ENCODE data around the gene ACACA.

The ACACA gene

GRCh38 chr17:37051833-37052232 is 354.8 kb downstream of the ACACA start:
- Histone ChIP-seq H3K4me1 (ENCODE audit: insufficient read depth, poor library complexity, severe bottlenecking) (no peaks in the 10 kb centered on the region), H3K27ac (ENCODE audit: poor library complexity, severe bottlenecking) (no peak overlapping the region), H3K27me3 (ENCODE audit: insufficient read depth, poor library complexity, severe bottlenecking) (no peaks in the 10 kb centered on the region), H3K9me3 (ENCODE audit: severe bottlenecking) (no peaks in the 10 kb centered on the region), H3K36me3 (ENCODE audit: low read depth) (peaks cover 5% of the 10 kb centered on the region; the same call in 1 of the 2 replicates), H3K4me3 (ENCODE audit: severe bottlenecking) (no peak overlapping the region)
- TF ChIP-seq CTCF (IDR thresholded peaks at IDR 0.05; ENCODE audit: poor library complexity, severe bottlenecking), result no peak
- DNase-seq (ENCODE audit: low spot score) (no peak), ATAC-seq (ENCODE audit: low read depth) (no peak)

GRCh38 chr17:37051381-37051780 is 355.3 kb downstream of the ACACA start:
- no peak for ATAC-seq (ENCODE audit: low read depth)
- peaks cover 5% of the 10 kb centered on the region; the same call in 1 of the 2 replicates for H3K36me3 ChIP-seq (ENCODE audit: low read depth)
- no peak for DNase-seq (ENCODE audit: low spot score)
- no peaks in the 10 kb centered on the region for H3K4me1 ChIP-seq (ENCODE audit: insufficient read depth, poor library complexity, severe bottlenecking)
- no peak overlapping the region for H3K27ac ChIP-seq (ENCODE audit: poor library complexity, severe bottlenecking)
- H3K4me3 ChIP-seq (ENCODE audit: severe bottlenecking), result no peak overlapping the region
- H3K9me3 ChIP-seq (ENCODE audit: severe bottlenecking), result no peaks in the 10 kb centered on the region
- TF ChIP-seq CTCF (IDR thresholded peaks at IDR 0.05; ENCODE audit: poor library complexity, severe bottlenecking), result no peak
- no peaks in the 10 kb centered on the region for H3K27me3 ChIP-seq (ENCODE audit: insufficient read depth, poor library complexity, severe bottlenecking)

DNA sequence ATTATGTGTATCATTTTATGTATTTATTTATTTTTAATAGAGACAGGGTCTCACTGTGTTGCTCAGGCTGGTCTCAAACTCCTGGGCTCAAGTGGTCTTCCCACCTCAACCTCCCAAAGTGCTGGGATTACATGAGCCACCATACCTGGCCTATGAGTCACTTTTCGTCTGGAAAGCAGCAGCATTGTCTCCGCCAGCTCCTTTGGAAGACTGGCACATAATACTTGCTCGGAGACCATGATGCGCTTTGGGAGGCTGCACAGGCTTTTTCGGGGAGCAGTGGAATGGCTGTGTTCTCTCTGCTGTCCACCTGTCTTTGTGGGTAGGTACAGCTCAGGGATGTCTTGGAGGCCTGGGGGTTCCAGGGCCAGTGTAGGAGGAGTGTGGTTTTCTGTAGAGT is 355.7 kb downstream of the ACACA start:
- H3K9me3 ChIP-seq (ENCODE audit: severe bottlenecking), result no peaks in the 10 kb centered on the region

DNA sequence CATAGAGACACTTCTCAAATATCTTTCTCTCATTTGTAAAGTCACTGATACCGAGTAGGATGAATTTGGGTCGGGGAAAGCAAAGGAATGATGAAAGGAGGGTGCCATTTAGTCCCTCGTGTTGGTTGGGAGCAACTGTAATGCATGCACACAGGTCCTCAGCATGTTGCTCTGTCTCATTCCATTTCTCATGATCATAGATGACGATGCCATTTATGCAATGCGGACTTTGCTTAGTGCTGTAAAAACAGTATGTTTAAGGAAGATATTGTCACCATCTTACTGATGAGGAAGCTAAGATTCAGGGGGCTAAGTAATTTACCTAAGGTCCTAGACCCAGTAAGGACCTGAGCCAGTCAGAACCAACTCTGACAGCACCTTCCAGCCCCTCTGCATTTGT is 357.8 kb downstream of the ACACA start:
- no peak for TF ChIP-seq CTCF (IDR thresholded peaks at IDR 0.05; ENCODE audit: poor library complexity, severe bottlenecking)
- Histone ChIP-seq H3K27me3 (ENCODE audit: insufficient read depth, poor library complexity, severe bottlenecking) (no peaks in the 10 kb centered on the region), H3K36me3 (ENCODE audit: low read depth) (peaks cover 5% of the 10 kb centered on the region; the same call in 1 of the 2 replicates), H3K27ac (ENCODE audit: poor library complexity, severe bottlenecking) (no peak overlapping the region), H3K9me3 (ENCODE audit: severe bottlenecking) (no peaks in the 10 kb centered on the region), H3K4me3 (ENCODE audit: severe bottlenecking) (no peak overlapping the region), H3K4me1 (ENCODE audit: insufficient read depth, poor library complexity, severe bottlenecking) (no peaks in the 10 kb centered on the region)
- ATAC-seq (ENCODE audit: low read depth), result no peak
- no peak for DNase-seq (ENCODE audit: low spot score)

More for the DNA sequence above, 355.7 kb downstream of the ACACA start:
- H3K27ac ChIP-seq (ENCODE audit: poor library complexity, severe bottlenecking), result no peak overlapping the region
- no peaks in the 10 kb centered on the region for H3K27me3 ChIP-seq (ENCODE audit: insufficient read depth, poor library complexity, severe bottlenecking)
- H3K4me1 ChIP-seq (ENCODE audit: insufficient read depth, poor library complexity, severe bottlenecking), result no peaks in the 10 kb centered on the region
- no peak overlapping the region for H3K4me3 ChIP-seq (ENCODE audit: severe bottlenecking)
- DNase-seq (ENCODE audit: low spot score) (no peak), ATAC-seq (ENCODE audit: low read depth) (peak; percentile 35; the same call in 1 of the 3 replicates)
- no peak for TF ChIP-seq CTCF (IDR thresholded peaks at IDR 0.05; ENCODE audit: poor library complexity, severe bottlenecking)
- 0 out of 2 replicates have a peak, but pooled peaks cover 5% of the 10 kb centered on the region for H3K36me3 ChIP-seq (ENCODE audit: low read depth)

GRCh38 chr17:37047631-37048104 is 359.0 kb downstream of the ACACA start:
- Histone ChIP-seq H3K9me3 (ENCODE audit: severe bottlenecking) (no peaks in the 10 kb centered on the region), H3K27me3 (ENCODE audit: insufficient read depth, poor library complexity, severe bottlenecking) (no peaks in the 10 kb centered on the region), H3K4me3 (ENCODE audit: severe bottlenecking) (no peak overlapping the region), H3K36me3 (ENCODE audit: low read depth) (peaks cover 5% of the 10 kb centered on the region; the same call in 1 of the 2 replicates), H3K4me1 (ENCODE audit: insufficient read depth, poor library complexity, severe bottlenecking) (no peaks in the 10 kb centered on the region), H3K27ac (ENCODE audit: poor library complexity, severe bottlenecking) (no peak overlapping the region)
- no peak for DNase-seq (ENCODE audit: low spot score)
- TF ChIP-seq CTCF (IDR thresholded peaks at IDR 0.05; ENCODE audit: poor library complexity, severe bottlenecking), result peak; percentile 94
- ATAC-seq (ENCODE audit: low read depth), result peak; percentile 68; the same call in 2 of the 3 replicates
